GM12874 (cell line): ENCODE measurements around the gene SLC25A1.

Source experiments
- CTCF ChIP-seq: IDR thresholded peaks from 2 replicates; pipeline ENCODE4 v1.5.1; 2011; ENCODE audit warnings: low read depth, mild to moderate bottlenecking, control low read depth, low read length, moderate library complexity; ENCODE audit not compliant: insufficient read depth

Gene SLC25A1

GRCh38 chr22:19139974-19140373 is 38.6 kb downstream of the SLC25A1 start:
- no peak for TF ChIP-seq CTCF

GRCh38 chr22:19139001-19139356 is 39.6 kb downstream of the SLC25A1 start:
- no peak for TF ChIP-seq CTCF

GRCh38 chr22:19138217-19139000 is 40.1 kb downstream of the SLC25A1 start:
- TF ChIP-seq CTCF = no peak

GRCh38 chr22:19137384-19138216 is 40.9 kb downstream of the SLC25A1 start:
- TF ChIP-seq CTCF = no peak

- TF ChIP-seq CTCF = no peak
Measured at GRCh38 chr22:19136915-19137314, 41.6 kb downstream of the SLC25A1 start.

GRCh38 chr22:19134874-19135273 is 43.7 kb downstream of the SLC25A1 start:
- no peak for TF ChIP-seq CTCF

GRCh38 chr22:19134176-19134831 is 44.2 kb downstream of the SLC25A1 start:
- TF ChIP-seq CTCF = no peak
